Inflammatory macrophage (primary cell): ENCODE results near the gene ANKRD27.
"Not testable (repeated sequence)": the region's sequence is repeated elsewhere in the genome, so short reads cannot be mapped to it uniquely, and the experiment has no call there.

Source experiments
- DNase-seq, 2 donors: peaks; one replicate each; pipeline ENCODE4 v3.0.0-alpha.2; 2020 to 2022

Gene ANKRD27

GRCh38 chr19:32652331-32652730 lies 22.6 kb downstream of the ANKRD27 start:
- not testable (repeated sequence) for DNase-seq

DNA sequence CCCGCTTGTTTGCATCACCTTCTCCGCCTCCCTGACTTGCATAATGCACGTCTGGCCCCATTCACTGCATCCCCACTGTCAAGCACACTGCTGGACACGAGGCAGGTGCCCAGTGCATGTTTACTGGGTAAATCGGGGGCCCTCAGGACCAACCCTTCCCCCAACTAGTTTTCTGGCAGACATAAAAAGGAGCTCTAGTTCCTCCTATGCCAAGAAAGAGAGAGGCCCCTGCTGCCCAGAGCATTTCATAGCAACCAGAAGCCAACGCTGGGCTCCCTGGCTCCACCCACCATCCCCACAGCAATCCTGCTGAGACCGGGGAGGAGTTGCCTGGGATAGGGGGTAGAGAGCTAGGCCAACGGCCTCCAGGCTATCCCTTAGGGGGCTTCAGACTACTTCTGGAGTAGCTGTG lies 23.2 kb downstream of the ANKRD27 start:
- peak in 1 of 2 donors; percentile 17 for DNase-seq

GRCh38 chr19:32650671-32651070 lies 24.3 kb downstream of the ANKRD27 start:
- DNase-seq = no peak

- no peak for DNase-seq
These were observed 25.2 kb downstream of the ANKRD27 start for GRCh38 chr19:32649751-32650150.

- DNase-seq = no peak
These were observed 27.6 kb downstream of the ANKRD27 start for GRCh38 chr19:32647361-32647760.

DNA sequence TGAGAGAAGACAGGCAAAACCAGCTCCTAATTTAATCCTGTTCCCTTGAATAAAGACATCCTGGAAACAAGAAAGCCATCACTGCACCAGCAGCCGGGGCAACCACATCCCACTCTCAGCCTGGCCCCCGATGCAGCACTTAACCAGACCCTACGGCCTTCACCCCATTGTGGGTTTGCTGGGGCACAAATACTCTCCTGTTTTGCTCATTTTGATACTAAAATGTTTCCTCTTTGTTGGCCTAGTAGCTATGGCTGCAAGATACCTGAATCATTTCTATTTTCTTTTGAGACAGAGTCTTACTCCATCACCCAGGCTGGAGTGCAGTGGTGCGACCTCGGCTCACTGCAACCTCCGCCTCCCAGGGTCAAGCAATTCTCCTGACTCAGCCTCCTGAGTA lies 28.4 kb downstream of the ANKRD27 start:
- no peak for DNase-seq

DNA sequence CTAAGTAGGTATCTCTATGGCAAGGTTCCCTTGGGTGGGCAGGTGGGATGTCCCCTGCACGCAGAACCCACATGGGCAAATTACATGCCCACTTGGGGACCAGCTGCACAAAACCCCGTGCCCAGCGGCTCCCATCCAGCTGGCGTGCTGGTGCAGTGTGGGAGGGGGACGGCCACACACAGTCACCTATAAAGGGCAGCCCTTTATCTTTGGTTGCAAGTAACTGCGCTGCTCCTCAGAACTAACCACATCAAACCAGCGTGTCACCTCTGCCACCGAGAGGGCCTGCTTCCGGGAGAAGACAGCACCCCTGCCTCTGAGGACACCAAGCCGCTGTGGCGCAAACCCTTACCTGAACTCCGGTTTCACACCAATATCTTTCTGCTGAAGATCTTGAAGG lies 32.2 kb downstream of the ANKRD27 start:
- no peak for DNase-seq

- no peak for DNase-seq
These were observed 36.4 kb downstream of the ANKRD27 start for GRCh38 chr19:32638625-32639024.

GRCh38 chr19:32637480-32637879 lies 37.5 kb downstream of the ANKRD27 start:
- no peak for DNase-seq

DNA sequence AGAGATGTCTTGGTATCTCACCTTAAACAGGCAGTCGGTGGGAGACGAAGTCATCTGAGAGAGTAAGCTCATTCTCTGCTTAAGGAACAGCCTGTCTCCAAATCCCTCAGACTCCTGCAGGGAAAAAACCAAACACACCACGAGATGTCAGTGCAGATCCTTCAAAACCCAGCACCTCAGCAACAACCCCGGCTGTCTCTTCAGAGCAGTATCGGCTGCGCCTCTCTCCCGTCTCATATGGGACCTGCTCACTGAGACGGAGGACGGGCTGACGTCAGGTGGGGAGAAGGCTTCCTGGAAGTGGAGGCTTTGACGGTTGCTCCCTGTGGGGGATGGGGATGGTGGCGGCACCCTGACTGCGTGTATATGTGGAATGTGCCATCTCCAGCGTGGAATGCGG lies 43.6 kb downstream of the ANKRD27 start:
- DNase-seq = no peak

- DNase-seq = no peak
These were observed 44.6 kb downstream of the ANKRD27 start for GRCh38 chr19:32630338-32630737.

DNA sequence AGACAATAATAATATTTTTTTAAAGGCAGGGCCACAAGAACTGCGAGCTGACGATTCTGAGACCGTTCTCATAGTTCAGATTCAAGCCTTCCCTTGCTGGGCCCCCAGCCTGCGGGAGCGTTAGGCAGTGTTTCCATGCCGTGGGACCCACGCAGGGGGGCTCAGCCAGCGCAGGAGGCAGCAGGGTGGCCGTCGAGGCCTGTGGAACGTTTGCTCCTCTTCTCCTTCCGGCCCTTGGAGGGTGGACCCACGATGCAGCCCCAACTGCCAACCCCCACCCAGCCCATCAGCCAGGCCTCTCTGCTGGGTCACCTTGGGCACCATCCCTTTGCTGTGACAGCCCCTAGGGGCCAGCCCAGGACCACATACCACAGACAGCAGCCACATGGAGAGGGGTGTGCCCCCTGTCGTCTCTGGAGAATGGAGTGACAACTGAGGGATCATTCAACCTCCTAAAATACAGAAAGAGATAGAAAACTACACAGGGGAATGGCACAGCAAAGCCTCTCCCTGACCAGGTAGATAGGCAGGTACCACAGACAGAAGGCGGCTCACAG lies 47.2 kb downstream of the ANKRD27 start:
- no peak for DNase-seq

DNA sequence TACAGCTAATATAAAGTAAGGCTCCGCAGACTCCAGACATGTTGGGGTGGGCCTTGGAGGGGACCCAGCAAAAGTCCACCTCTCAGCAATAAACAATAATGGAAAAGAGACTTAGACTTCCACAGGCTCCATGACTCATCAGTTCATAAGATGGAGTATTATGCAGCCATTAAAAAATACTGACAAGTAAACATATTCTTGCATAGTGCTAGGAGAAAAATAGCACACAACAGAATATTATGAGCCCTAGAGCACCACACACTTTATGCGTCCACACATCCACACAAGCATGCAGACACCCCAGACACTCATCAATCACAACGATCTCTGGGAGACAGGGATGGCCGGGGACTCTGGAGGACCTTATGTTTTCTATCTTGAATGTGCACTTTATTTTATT lies 48.0 kb downstream of the ANKRD27 start:
- DNase-seq = no peak

DNA sequence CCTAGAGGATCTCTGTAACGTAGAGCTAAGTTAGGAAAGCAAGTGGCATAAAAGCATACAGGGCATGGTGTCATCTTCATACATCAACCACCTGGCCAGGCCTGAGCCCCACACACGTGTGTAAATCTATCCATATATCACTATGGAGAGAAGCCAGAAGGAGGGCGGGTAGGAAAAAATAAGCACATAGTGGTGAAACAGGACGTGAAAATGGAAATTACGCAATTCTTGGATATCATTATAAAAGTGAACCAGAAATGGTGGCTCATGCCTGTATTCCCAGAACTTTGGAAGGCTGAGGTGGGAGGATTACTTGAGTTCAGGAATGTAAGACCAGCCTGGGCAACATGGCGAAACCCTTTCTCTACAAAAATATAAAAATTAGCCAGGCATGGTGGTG lies 50.6 kb downstream of the ANKRD27 start:
- no peak for DNase-seq

DNA sequence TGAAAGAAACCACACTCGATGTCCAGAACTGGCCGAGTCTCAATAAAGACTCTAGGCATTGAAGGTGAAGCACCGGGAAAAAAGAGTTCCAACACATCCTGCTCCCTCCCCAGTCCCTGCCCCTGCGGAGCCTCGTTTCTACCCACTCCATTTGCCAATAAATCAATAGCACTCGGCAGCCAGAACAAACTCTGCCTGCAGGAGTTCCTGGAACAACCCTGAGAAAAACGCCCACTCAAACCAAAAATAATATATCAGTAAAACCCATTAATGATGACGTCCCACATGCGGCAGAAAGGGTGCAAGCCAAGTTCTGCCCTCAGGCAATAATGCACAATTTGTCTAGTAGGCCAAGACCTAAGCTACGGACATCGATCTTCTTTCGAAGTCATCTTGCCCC lies 53.0 kb downstream of the ANKRD27 start:
- no peak for DNase-seq

- DNase-seq = no peak
These were observed 55.8 kb downstream of the ANKRD27 start for GRCh38 chr19:32619051-32619685.

DNA sequence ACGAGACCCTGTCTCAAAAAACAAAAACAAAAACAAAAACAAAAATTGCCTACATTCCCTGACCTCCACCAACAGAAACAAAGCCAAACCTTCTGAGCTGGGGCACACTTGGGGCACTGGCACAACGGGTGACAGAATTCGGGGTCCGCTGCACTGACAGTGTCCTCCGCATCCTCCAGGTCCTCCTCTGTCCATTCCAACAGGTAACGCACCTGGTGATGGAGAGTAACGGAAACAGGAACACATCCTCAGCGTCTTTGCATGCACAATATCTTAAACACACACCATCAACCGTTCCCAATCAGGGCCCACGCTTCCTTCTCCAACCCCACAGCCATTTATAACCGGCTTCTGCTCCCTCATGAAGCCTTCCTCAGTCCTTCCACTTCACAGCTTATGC lies 59.4 kb downstream of the ANKRD27 start:
- DNase-seq = no peak

DNA sequence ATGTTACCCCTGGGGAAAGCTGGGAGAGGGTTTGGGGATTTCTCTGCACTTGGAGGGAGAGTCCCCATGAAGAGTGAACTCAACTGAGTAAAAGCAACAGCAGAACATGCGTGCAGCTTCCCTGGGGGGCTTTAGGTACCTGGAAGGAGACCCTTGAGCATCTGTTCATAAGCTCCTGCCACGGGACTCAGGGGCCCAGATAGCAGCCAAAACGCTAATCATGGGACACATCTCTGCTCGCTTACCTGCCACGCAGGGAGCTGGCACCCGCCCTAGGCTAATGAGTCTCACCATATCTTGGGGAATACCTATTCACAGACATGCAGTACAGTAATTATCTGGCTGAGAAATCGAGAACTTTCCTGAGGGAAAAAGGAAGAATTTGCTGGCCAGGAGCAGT lies 60.1 kb downstream of the ANKRD27 start:
- DNase-seq = no peak

DNA sequence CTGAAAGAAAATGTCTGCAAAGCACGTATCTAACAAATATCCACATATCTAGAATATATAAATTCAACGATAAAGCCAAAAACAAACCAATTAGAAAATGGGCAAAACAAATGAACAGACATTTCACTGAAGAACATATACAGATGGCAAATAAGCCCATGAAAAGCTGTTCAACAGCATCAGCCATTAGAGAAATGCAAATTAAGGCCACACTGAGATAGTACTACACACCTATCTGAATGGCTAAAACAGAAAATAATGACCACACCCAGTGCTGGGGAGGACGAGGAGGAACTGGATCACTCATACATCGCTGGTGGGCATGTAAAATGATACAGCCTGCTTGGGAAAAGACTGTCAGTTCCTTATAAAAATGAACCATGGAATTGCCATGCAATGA lies 62.0 kb downstream of the ANKRD27 start:
- no peak for DNase-seq

DNA sequence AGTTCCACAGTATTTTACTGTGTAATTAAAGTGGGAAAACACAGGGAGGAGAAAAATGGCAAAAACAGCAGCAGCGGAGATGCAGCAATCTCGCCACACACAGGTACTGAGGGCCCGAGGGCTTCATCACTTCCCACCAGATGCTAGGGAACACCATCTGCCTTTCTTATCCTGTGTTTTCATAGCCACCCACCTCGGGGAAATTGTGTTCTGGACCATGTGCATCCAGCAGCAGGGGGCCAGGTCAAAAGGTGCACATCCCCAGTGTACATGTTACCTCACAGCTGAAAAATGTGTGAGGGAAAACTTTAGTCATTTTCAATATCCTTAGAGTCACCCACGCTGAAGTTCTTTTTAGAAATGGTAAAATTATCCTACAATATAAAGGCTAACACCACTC lies 63.8 kb downstream of the ANKRD27 start:
- no peak for DNase-seq

GRCh38 chr19:32607479-32607878 lies 67.5 kb downstream of the ANKRD27 start:
- DNase-seq = no peak

- no peak for DNase-seq
These were observed 68.7 kb downstream of the ANKRD27 start for GRCh38 chr19:32606289-32606688.

DNA sequence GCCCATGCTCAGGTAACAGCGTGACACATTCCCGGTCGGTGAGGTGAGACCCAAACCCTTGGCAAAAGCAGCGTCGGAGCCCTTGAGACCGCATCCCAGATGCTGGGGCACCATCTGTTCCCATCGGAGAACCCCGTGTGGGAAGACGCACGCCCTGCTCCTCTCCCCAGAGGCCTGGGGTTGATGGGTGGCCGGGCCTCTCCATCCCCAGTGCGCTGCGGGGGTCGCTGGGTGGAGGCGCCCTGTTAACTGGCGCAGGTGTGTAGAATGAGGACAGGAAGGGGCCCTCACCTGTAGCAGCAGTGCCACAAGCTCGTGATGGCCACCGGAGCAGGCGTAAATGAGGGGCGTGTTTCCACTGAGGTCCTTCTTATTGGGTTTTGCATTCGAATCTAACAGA lies 69.4 kb downstream of the ANKRD27 start:
- DNase-seq = no peak

DNA sequence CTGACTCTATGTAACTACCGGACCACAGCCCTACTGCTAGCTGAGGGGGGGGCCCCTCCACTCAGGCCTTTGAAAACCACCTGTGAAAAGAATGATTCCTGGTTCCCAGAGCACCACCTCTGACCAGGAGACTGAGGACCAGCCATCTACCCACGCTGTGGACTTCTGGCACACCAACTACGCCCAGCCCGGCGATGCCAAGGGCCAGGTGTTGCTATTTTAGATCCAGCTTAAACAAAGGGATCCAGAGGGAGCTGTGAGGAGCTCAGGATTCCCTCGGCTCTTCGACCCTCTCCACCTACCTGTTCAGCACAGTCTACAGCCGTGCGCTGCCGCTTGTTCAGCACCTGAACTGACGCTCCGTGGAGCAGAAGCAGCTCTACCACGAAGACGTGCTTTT lies 71.0 kb downstream of the ANKRD27 start:
- no peak for DNase-seq

DNA sequence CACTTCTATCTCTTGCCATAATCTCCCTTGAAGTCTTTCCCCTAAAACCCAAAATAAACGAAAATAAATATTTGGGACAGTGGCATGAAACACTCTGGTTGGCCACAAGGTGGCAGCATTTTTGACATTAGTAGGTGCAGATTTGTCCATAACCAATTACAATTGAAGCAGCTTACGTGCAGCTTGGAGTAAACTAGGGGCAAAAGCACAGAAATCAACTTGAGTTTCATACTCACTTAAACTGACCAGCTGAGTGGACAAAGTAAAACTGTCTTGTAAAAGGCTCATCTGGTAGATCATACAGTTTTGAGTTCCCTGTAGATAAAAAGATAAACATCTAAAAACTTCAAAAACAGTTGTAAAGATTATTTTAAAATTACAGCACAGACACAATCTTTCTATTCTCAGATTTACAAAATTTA lies 75.2 kb downstream of the ANKRD27 start:
- DNase-seq = peak; percentile 42 to 54
